Endothelial cell of umbilical vein (primary cell): ENCODE results near the gene PPP4R1. TPM values are rescaled to one million over a fixed set of nuclear protein-coding genes. Genes with fewer than 3 reads are reported as not detected.

ENCODE experiments used
- BruUV-seq: library from RNA; stranded (reverse); fragments of 400-500 nt; replicated peaks from 2 replicates; lab custom pipeline; 2021; lab: Mats Ljungman, UMichigan
- CTCF ChIA-PET: fragments of 300-600, 350-600 bp; sonication (Branson Sonifier 250); formaldehyde crosslinking; loops from one replicate; lab custom pipeline; 2021; ENCODE audit warnings: antibody characterized with exemption, inconsistent platforms; lab: Charles Lee
- POLR2A ChIA-PET: fragments of 300-600, 350-600 bp; sonication (Branson Sonifier 250); formaldehyde crosslinking; loops from one replicate; lab custom pipeline; 2021; ENCODE audit warnings: antibody characterized with exemption, inconsistent platforms; lab: Charles Lee
- DNase-seq: peaks from one replicate; pipeline ENCODE4 v3.0.0-alpha.2; 2011; ENCODE audit warnings: low read depth, low spot score
- FAIRE-seq: peaks from 2 replicates; lab custom pipeline; 2011; peaks lifted over from hg19 to GRCh38; lab: Jason Lieb, UNC
- H2AFZ ChIP-seq: 2 replicates; pipeline ENCODE4 v1.6.0; 2012; ENCODE audit warnings: low read depth, low read length, control low read depth, inconsistent platforms
- H3K27ac ChIP-seq: 2 replicates; pipeline ENCODE4 v1.5.1; 2011; ENCODE audit warnings: low read depth, mild to moderate bottlenecking, control low read depth, low read length, moderate library complexity; ENCODE audit not compliant: insufficient read depth
- H3K27me3 ChIP-seq, 2 experiments: 2 replicates each; pipeline versions ENCODE4 v1.6.0 to v1.6.1; 2011; ENCODE audit warnings: low read length in 2 of 2, mixed read lengths in 1 of 2; ENCODE audit not compliant: control insufficient read depth in 2 of 2, insufficient read depth in 2 of 2
- H3K36me3 ChIP-seq, 2 experiments: 2 replicates in 1 of 2; 3 replicates in 1 of 2; pipeline ENCODE4 v1.5.1; 2011; ENCODE audit warnings: low read length in 2 of 2, mild to moderate bottlenecking in 1 of 2, moderate library complexity in 1 of 2; ENCODE audit not compliant: control insufficient read depth in 2 of 2, insufficient read depth in 2 of 2; ENCODE audit errors: extremely low read depth in 1 of 2
- H3K4me1 ChIP-seq: 3 replicates; pipeline ENCODE4 v1.5.1; 2011; ENCODE audit warnings: mild to moderate bottlenecking, low read length; ENCODE audit not compliant: control insufficient read depth, insufficient read depth; ENCODE audit errors: extremely low read depth
- H3K4me2 ChIP-seq: 2 replicates; pipeline ENCODE4 v1.6.1; 2011; ENCODE audit warnings: low read length, control low read depth, mixed read lengths; ENCODE audit not compliant: insufficient read depth
- H3K4me3 ChIP-seq, 3 experiments: fragments of 200-600 bp in 1 of 3; sonication (generic), shearing (Covaris generic) in 1 of 3; replicated peaks in 1 of 3; 2 replicates each; pipeline ENCODE4 v1.5.1; 2011 to 2016; ENCODE audit warnings: control low read depth in 3 of 3, low read length in 3 of 3, mild to moderate bottlenecking in 2 of 3, inconsistent platforms in 1 of 3, low read depth in 1 of 3, moderate library complexity in 1 of 3; ENCODE audit not compliant: insufficient read depth in 1 of 3
- H3K79me2 ChIP-seq: 2 replicates; pipeline ENCODE4 v1.6.0; 2012; ENCODE audit warnings: low read length, inconsistent platforms; ENCODE audit not compliant: control insufficient read depth, insufficient read depth
- H3K9ac ChIP-seq: replicated peaks from 2 replicates; pipeline ENCODE3; 2011; ENCODE audit warnings: low read length, control low read depth; ENCODE audit not compliant: insufficient read depth; ENCODE audit errors: extremely low read depth
- H3K9me1 ChIP-seq: replicated peaks from 3 replicates; pipeline ENCODE4 v1.6.0; 2011; ENCODE audit warnings: mild to moderate bottlenecking, low read length; ENCODE audit not compliant: control insufficient read depth, insufficient read depth; ENCODE audit errors: extremely low read depth
- H3K9me3 ChIP-seq: replicated peaks from 2 replicates; pipeline ENCODE4 v1.5.1; 2012; ENCODE audit warnings: low read length, inconsistent platforms; ENCODE audit not compliant: control insufficient read depth, insufficient read depth
- H4K20me1 ChIP-seq: replicated peaks from 2 replicates; pipeline ENCODE3; 2011; ENCODE audit warnings: mild to moderate bottlenecking, low read length; ENCODE audit not compliant: control insufficient read depth, insufficient read depth; ENCODE audit errors: extremely low read depth
- EZH2 ChIP-seq: IDR thresholded peaks from 2 replicates; pipeline ENCODE4 v1.6.1; 2012; ENCODE audit warnings: borderline replicate concordance, low read depth, mild to moderate bottlenecking, moderate library complexity, low read length, inconsistent platforms; ENCODE audit not compliant: severe bottlenecking
- GATA2 ChIP-seq: IDR thresholded peaks from 2 replicates; pipeline ENCODE4 v1.7.0; 2011; ENCODE audit warnings: low read depth, mild to moderate bottlenecking, moderate library complexity, mixed read lengths, low read length; ENCODE audit not compliant: insufficient read length, insufficient read depth
- JUN ChIP-seq: IDR thresholded peaks from 2 replicates; pipeline ENCODE4 v1.6.1; 2011; ENCODE audit warnings: borderline replicate concordance, low read depth; ENCODE audit not compliant: insufficient read length, insufficient read depth
- MYC ChIP-seq: IDR thresholded peaks from one replicate; pipeline ENCODE4 v1.6.1; 2011; ENCODE audit warnings: mild to moderate bottlenecking, low read depth, low read length
- POLR2A ChIP-seq: IDR thresholded peaks from 2 replicates; pipeline ENCODE4 v1.6.1; 2012; ENCODE audit warnings: low read depth, mild to moderate bottlenecking, control low read depth, low read length
- POLR2AphosphoS5 ChIP-seq: IDR thresholded peaks from 2 replicates; pipeline ENCODE4 v1.6.1; 2012; ENCODE audit warnings: low read depth, mild to moderate bottlenecking, control low read depth, low read length, moderate library complexity; ENCODE audit not compliant: insufficient read depth
- dilution Hi-C: fragments of 300-500 bp; cut with MboI; formaldehyde crosslinking; loops from one replicate; pipeline ENCODE4 v1.15.0; 2019; ENCODE audit warnings: low sequenced_read_pairs; ENCODE audit not compliant: extremely low pct_ligation_motif_present
- intact Hi-C: fragments of 100-400 bp; cut with micrococcal nuclease; formaldehyde crosslinking; loops from one replicate; pipeline ENCODE4 v1.10.0; 2022
- polyA plus RNA-seq, 4 experiments: library from polyadenylated mRNA; depleted of rRNA in 3 of 4; stranded (reverse) in 3 of 4; unstranded in 1 of 4; fragments of >200 nt; gene quantifications; 2 replicates each; pipeline versions ENCODE4 v1.2.1 to v1.2.3, GENCODE V29; 2011 to 2012; ENCODE audit warnings: missing spikeins in 1 of 4
- total RNA-seq: library from RNA; stranded (reverse); gene quantifications from 2 replicates; pipeline ENCODE4 v1.2.3, GENCODE V29; 2021
- TF ChIP-seq, protein P1 (sequence below): IDR thresholded peaks from 2 replicates; pipeline ENCODE4 v1.6.1; 2011; ENCODE audit not compliant: insufficient read depth, insufficient read length
- TF ChIP-seq, protein P2 (sequence below), 2 donors: IDR thresholded peaks; 1 replicate in 1 of 2; 2 replicates in 1 of 2; pipeline ENCODE4 v1.5.1; 2011; ENCODE audit warnings: low read length in 2 of 2, mild to moderate bottlenecking in 2 of 2, moderate library complexity in 2 of 2, control low read depth in 1 of 2, inconsistent platforms in 1 of 2, low read depth in 1 of 2; ENCODE audit not compliant: insufficient read depth in 1 of 2; ENCODE audit errors: extremely low read depth in 1 of 2

PPP4R1 gene
- total and polyA plus RNA-seq, 2 donors (not counting 3 experiments of a cell fraction or from before 2014, with no cell fraction given): 138 to 152 TPM

DNA sequence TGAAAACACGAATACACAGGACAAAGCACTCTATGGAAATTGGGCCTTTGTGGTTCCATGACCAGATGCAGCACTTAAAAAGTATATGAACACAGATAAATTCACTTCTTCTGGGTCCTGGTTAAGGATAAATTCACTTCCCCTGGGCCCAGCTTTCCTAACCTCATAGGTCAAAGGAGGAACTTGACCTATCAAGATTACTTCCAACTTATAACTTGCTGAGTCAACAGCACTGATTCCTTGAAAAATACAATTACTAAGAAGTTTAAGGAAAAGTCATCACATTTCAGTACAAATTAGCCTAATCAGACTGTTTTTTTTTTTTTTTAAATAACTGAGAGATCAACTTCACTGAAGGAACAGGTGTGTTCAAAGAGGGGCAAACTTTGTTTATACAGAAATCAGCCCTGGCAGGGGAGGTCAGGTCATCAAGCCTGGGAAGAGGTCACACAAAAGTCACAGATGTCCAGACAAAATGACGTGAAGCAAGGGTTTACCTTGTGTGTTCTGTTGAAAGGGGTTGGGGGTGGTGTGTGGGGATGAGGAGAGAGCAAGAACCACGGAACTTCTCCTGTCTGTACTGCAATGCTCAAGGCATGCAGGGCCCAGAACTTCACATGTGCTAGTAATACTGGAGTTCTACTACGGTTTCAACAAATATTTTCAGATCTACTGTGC is 55.8 kb downstream of the PPP4R1 start:
- ChIA-PET POLR2A (no interaction called here), CTCF (no interaction called here)
- Histone ChIP-seq H3K27me3 (no peaks in the 10 kb centered on the region), H3K4me1 (no peaks in the 10 kb centered on the region), H4K20me1 (peaks cover 2% of the 10 kb centered on the region), H3K9ac (no peak overlapping the region), H3K79me2 (no peaks in the 10 kb centered on the region), H2AFZ (no peak overlapping the region), H3K9me3 (no peaks in the 10 kb centered on the region), H3K27ac (no peak overlapping the region), H3K4me2 (no peak overlapping the region), H3K4me3 (no peak overlapping the region), H3K36me3 (peaks cover 25 to 30% of the 10 kb centered on the region in 2 experiments), H3K9me1 (no peaks in the 10 kb centered on the region)
- FAIRE-seq: no peak
- intact Hi-C loops: no loop called here
- dilution Hi-C loops: no loop called here
- no peak for DNase-seq
- no TSS peak for BruUV-seq
- TF ChIP-seq POLR2A: no peak
- no peak for TF ChIP-seq GATA2
- TF ChIP-seq JUN: no peak
- TF ChIP-seq POLR2AphosphoS5: no peak
- TF ChIP-seq, protein P1, sequence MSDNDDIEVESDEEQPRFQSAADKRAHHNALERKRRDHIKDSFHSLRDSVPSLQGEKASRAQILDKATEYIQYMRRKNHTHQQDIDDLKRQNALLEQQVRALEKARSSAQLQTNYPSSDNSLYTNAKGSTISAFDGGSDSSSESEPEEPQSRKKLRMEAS: no peak
- no peak for TF ChIP-seq MYC
- TF ChIP-seq EZH2: no peak
- TF ChIP-seq, protein P2, sequence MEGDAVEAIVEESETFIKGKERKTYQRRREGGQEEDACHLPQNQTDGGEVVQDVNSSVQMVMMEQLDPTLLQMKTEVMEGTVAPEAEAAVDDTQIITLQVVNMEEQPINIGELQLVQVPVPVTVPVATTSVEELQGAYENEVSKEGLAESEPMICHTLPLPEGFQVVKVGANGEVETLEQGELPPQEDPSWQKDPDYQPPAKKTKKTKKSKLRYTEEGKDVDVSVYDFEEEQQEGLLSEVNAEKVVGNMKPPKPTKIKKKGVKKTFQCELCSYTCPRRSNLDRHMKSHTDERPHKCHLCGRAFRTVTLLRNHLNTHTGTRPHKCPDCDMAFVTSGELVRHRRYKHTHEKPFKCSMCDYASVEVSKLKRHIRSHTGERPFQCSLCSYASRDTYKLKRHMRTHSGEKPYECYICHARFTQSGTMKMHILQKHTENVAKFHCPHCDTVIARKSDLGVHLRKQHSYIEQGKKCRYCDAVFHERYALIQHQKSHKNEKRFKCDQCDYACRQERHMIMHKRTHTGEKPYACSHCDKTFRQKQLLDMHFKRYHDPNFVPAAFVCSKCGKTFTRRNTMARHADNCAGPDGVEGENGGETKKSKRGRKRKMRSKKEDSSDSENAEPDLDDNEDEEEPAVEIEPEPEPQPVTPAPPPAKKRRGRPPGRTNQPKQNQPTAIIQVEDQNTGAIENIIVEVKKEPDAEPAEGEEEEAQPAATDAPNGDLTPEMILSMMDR (IDR thresholded peaks at IDR 0.05; ENCODE audit: extremely low read depth in 1 of 2, insufficient read depth in 1 of 2, low read depth in 1 of 2, low read length in 2 of 2): no peak
